ENCODE measurements around the gene STK31.
"Not testable (repeated sequence)": the region's sequence is repeated elsewhere in the genome, so short reads cannot be mapped to it uniquely, and the experiment has no call there.

STK31 gene

GRCh38 chr7:23811540-23811939 is 101.5 kb downstream of the STK31 start:
- no peak for DNase-seq

- not testable (repeated sequence) for DNase-seq
These were observed 118.1 kb downstream of the STK31 start for GRCh38 chr7:23828125-23828524.

- not testable (repeated sequence) for DNase-seq
These were observed 122.7 kb downstream of the STK31 start for GRCh38 chr7:23832733-23833132.

GRCh38 chr7:23833405-23833804 is 123.4 kb downstream of the STK31 start:
- no peak for DNase-seq

GRCh38 chr7:23844837-23845236 is 134.8 kb downstream of the STK31 start:
- not testable (repeated sequence) for DNase-seq

- DNase-seq = no peak
These were observed 142.1 kb downstream of the STK31 start for GRCh38 chr7:23852135-23852534.

- DNase-seq = no peak
These were observed 143.0 kb downstream of the STK31 start for GRCh38 chr7:23852988-23853387.

- DNase-seq = no peak
These were observed 153.3 kb downstream of the STK31 start for GRCh38 chr7:23863209-23863787.

- DNase-seq = no peak
These were observed 155.0 kb downstream of the STK31 start for GRCh38 chr7:23864973-23865372.

GRCh38 chr7:23873306-23873705 is 163.3 kb downstream of the STK31 start:
- DNase-seq = no peak

GRCh38 chr7:23876526-23876925 is 166.5 kb downstream of the STK31 start:
- not testable (repeated sequence) for DNase-seq

Measured in stimulated activated naive CD4-positive, alpha-beta T cell treated with Interleukin-2 at 50 U/mL for 16 hours (primary cell).